Measurements from ENCODE around the gene DAPK1. TPM values are rescaled to one million over a fixed set of nuclear protein-coding genes. Genes with fewer than 3 reads are reported as not detected.

Gene DAPK1
- total and polyA plus RNA-seq, 2 experiments from 2014 or later = 44.4 to 62.3 TPM

GRCh38 chr9:87471746-87472145, 25.9 kb upstream of the DAPK1 start:
- Histone ChIP-seq H3K4me2 (no peak overlapping the region), H3K9me3 (ENCODE audit: low read depth) (no peaks in the 10 kb centered on the region), H2AFZ (no peak overlapping the region), H3K27ac (no peak overlapping the region), H3K79me2 (no peaks in the 10 kb centered on the region), H3K9me2 (replicated peaks; ENCODE audit: insufficient read depth) (no peaks in the 10 kb centered on the region), H4K20me1 (ENCODE audit: insufficient read depth, poor library complexity, severe bottlenecking) (no peaks in the 10 kb centered on the region), H3K27me3 (no peaks in the 10 kb centered on the region), H3K36me3 (replicated peaks; ENCODE audit: insufficient read depth, low read depth) (no peaks in the 10 kb centered on the region), H3K4me1 (ENCODE audit: insufficient read depth) (no peaks in the 10 kb centered on the region), H3K4me3 (no peak overlapping the region)
- TF ChIP-seq CTCF (IDR thresholded peaks at IDR 0.05; ENCODE audit: poor library complexity) = no peak
- TF ChIP-seq EZH2phosphoT487 (IDR thresholded peaks at IDR 0.05; ENCODE audit: low read depth, severe bottlenecking, unreplicated experiment) = no peak
- no peak for TF ChIP-seq EZH2 (IDR thresholded peaks at IDR 0.05; ENCODE audit: borderline replicate concordance)
- WGBS (ENCODE audit: low lambda C conversion rate, missing lambda C conversion rate) = 78% methylated on average over 2 of the region's 2 CpGs
- no peak for DNase-seq (ENCODE audit: low spot score)

GRCh38 chr9:87475463-87475862, 22.2 kb upstream of the DAPK1 start:
- Histone ChIP-seq H3K9me2 (replicated peaks; ENCODE audit: insufficient read depth) (no peaks in the 10 kb centered on the region), H3K79me2 (no peaks in the 10 kb centered on the region), H3K27me3 (no peaks in the 10 kb centered on the region), H4K20me1 (ENCODE audit: insufficient read depth, poor library complexity, severe bottlenecking) (no peaks in the 10 kb centered on the region), H3K4me2 (no peak overlapping the region), H3K27ac (no peak overlapping the region), H3K36me3 (replicated peaks; ENCODE audit: insufficient read depth, low read depth) (no peaks in the 10 kb centered on the region), H3K4me3 (no peak overlapping the region), H3K9me3 (ENCODE audit: low read depth) (no peaks in the 10 kb centered on the region), H2AFZ (no peak overlapping the region), H3K4me1 (ENCODE audit: insufficient read depth) (no peaks in the 10 kb centered on the region)
- 65% methylated on average over 2 of the region's 2 CpGs for WGBS (ENCODE audit: low lambda C conversion rate, missing lambda C conversion rate)
- DNase-seq (ENCODE audit: low spot score) = no peak
- TF ChIP-seq EZH2phosphoT487 (IDR thresholded peaks at IDR 0.05; ENCODE audit: low read depth, severe bottlenecking, unreplicated experiment) (no peak), EZH2 (IDR thresholded peaks at IDR 0.05; ENCODE audit: borderline replicate concordance) (no peak), CTCF (IDR thresholded peaks at IDR 0.05; ENCODE audit: poor library complexity) (no peak)

GRCh38 chr9:87478226-87478992, 19.3 kb upstream of the DAPK1 start:
- no peaks in the 10 kb centered on the region for H4K20me1 ChIP-seq (ENCODE audit: insufficient read depth, poor library complexity, severe bottlenecking)
- no peaks in the 10 kb centered on the region for H3K79me2 ChIP-seq
- no peak overlapping the region for H3K27ac ChIP-seq
- H3K4me3 ChIP-seq = no peak overlapping the region
- H3K9me2 ChIP-seq (replicated peaks; ENCODE audit: insufficient read depth) = no peaks in the 10 kb centered on the region
- TF ChIP-seq EZH2phosphoT487 (IDR thresholded peaks at IDR 0.05; ENCODE audit: low read depth, severe bottlenecking, unreplicated experiment) (no peak), CTCF (IDR thresholded peaks at IDR 0.05; ENCODE audit: poor library complexity) (no peak), EZH2 (IDR thresholded peaks at IDR 0.05; ENCODE audit: borderline replicate concordance) (no peak)
- H2AFZ ChIP-seq = no peak overlapping the region
- WGBS (ENCODE audit: low lambda C conversion rate, missing lambda C conversion rate) = 95% methylated on average over 7 of the region's 7 CpGs
- no peaks in the 10 kb centered on the region for H3K9me3 ChIP-seq (ENCODE audit: low read depth)
- H3K27me3 ChIP-seq = no peaks in the 10 kb centered on the region
- H3K36me3 ChIP-seq (replicated peaks; ENCODE audit: insufficient read depth, low read depth) = no peaks in the 10 kb centered on the region
- DNase-seq (ENCODE audit: low spot score) = no peak
- no peaks in the 10 kb centered on the region for H3K4me1 ChIP-seq (ENCODE audit: insufficient read depth)
- no peak overlapping the region for H3K4me2 ChIP-seq
